GM18505 (cell line): ENCODE data around the gene E2F3.
"Not testable (repeated sequence)": the region's sequence is repeated elsewhere in the genome, so short reads cannot be mapped to it uniquely, and the experiment has no call there.

ENCODE experiments used
- ATAC-seq: cut with Tn5 transposase; IDR thresholded peaks from one replicate; pipeline ENCODE4 v1.9.1; 2021; ENCODE audit not compliant: unreplicated experiment
- POLR2A ChIP-seq: IDR thresholded peaks from 4 replicates; pipeline ENCODE4 v1.6.1; 2011; ENCODE audit warnings: borderline replicate concordance; ENCODE audit not compliant: insufficient read depth, insufficient read length; ENCODE audit errors: extremely low read depth

The E2F3 gene

DNA sequence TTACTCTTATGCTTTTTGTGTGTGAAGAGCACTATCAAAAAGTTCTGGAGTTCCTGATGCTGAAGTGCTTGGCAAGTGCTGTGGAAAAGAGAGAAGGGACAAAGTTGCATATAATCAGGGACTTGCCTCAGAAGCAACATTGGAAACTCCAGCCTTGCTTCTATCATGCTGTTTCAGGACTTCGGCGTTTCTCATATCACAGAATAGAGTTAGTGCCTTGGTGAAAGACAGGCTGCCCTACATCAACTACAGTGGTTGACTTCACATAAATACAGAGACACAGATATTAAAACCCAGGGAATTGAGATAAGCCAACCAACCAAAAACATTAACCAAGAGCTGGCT is 96.3 kb downstream of the E2F3 start:
- ATAC-seq, result no peak
- no peak for TF ChIP-seq POLR2A

GRCh38 chr6:20509212-20509611 is 107.5 kb downstream of the E2F3 start:
- TF ChIP-seq POLR2A, result no peak
- no peak for ATAC-seq

GRCh38 chr6:20511852-20512251 is 110.2 kb downstream of the E2F3 start:
- TF ChIP-seq POLR2A, result no peak
- no peak for ATAC-seq

- ATAC-seq, result not testable (repeated sequence)
Measured at GRCh38 chr6:20525208-20525607, 123.5 kb downstream of the E2F3 start.

- not testable (repeated sequence) for ATAC-seq
Measured at GRCh38 chr6:20529086-20529448, 127.4 kb downstream of the E2F3 start.

GRCh38 chr6:20532881-20533280 is 131.2 kb downstream of the E2F3 start:
- ATAC-seq, result no peak
- TF ChIP-seq POLR2A, result no peak

DNA sequence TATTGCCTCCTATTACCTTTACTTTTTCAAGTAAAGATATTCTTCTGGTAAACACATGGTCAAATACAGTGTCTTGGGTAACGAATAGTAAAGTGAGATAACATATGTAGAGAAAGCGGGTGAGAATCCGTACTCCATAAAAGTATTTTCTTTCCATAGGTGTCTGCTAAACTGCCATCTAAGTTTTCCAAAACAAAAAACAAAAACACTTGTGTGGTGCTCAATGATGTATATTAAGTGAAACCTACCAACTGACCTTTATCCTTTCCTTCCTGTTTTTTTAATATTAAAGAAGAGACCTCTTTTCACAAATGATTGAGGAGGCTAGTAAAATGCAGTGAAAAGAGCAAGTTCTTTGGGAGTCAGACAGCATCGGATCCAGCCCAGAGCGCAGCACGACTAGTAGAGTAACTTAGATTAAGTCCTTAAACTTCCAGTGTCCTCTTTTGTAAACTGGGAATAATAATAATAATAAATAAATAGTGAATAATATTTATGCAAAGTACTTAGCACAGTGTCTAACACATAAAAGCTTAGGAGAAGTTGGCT is 132.1 kb downstream of the E2F3 start:
- peak; percentile 7 for ATAC-seq
- TF ChIP-seq POLR2A, result no peak

DNA sequence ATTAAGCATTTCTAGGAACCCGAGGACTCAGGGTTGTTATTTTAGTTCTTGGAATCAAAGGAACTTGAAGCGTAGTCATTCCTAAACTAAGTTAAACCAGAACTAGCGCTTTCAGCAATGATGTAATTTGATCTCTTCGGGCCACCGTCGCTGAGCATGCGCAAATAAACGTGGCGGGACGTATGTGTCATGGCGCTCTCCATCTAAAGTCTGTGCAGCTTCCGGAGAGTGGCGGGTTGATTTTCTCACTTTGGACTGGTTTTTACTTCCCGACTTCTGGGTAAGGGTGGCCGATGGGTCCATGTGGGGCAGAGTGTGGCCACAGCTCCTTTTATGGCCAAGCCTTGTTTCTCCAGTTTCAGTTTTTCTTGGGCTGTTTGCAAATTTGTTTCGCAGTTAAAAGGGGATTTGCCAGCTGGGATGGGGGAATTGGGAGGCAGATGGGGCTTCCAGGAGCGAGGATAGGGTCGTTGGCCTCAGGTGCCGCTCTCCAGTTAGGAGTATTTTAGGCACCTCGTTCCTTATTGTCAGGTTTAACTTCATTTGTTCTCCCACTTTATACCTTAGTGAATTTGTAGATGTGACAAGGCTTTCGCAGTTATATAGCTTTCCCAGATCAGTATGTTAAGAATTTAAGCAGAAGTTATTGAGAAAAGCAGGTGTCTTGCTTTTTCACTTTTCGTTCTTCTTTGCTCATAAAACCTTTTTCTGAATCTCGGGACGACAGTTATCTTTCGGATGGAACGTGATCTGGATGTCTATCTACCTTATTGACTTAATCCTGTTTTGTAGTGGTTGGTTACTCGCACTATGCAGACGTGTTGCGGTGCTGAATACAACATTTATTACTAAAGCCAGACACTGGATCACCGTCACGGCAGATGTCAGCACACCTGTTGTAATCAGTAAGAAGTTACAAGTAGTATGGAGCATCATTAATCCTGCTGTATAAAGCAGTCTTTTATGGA is 132.9 kb downstream of the E2F3 start, which contains the start of gene CDKAL1:
TSS of gene CDKAL1 (plus strand) at position 163 of the 968 bp plus-strand sequence. CDS start 11,894 bp downstream, outside the sequence.
- TF ChIP-seq POLR2A, result peak; percentile 87
- ATAC-seq, result peak; percentile 83

DNA sequence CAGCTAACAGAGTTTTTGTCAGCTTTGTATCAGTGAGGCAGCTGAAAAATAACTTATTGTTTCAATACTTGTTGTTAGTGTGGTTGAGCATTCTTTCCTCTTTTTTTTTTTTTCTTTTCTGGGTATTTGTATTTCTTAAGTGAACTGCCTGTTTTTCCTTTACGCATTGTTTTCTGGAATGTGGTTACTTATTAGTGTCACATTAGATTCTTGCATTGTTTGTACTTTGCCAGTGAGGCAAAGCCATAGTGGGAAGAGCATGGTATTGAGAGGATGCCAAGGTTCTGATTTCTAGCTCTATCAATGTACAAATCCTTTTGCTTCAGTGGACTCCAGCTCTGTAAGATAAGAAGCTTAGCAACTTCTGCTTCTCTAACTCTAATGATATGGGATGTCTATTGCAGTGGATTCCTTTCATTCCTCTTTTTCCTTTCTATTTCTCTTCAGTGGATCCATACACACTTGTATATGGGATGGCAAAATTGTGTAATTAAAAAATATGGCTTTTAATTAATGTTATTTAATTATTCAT is 136.5 kb downstream of the E2F3 start:
- ATAC-seq, result no peak
- TF ChIP-seq POLR2A, result no peak

GRCh38 chr6:20538907-20539306 is 137.2 kb downstream of the E2F3 start:
- no peak for TF ChIP-seq POLR2A
- no peak for ATAC-seq

DNA sequence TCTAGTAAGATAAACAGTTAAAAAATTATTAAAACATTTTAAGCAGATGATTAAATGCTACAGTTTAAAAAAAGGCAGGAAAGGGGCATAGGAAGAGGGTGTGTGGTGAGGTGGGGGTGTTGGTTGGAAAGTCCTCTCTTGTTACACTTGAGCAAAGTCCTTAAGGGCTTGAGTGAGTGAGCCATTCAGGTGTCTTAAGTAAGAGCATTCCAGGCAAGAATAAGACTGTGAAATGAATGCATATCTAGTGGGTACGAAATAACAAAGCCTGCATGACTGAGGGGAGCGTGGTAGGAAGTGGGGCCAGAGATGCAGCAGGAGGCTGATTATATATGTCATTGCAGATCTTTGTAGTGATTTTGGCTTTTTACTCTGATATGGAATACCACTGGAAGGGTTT is 137.7 kb downstream of the E2F3 start:
- TF ChIP-seq POLR2A, result no peak
- no peak for ATAC-seq

DNA sequence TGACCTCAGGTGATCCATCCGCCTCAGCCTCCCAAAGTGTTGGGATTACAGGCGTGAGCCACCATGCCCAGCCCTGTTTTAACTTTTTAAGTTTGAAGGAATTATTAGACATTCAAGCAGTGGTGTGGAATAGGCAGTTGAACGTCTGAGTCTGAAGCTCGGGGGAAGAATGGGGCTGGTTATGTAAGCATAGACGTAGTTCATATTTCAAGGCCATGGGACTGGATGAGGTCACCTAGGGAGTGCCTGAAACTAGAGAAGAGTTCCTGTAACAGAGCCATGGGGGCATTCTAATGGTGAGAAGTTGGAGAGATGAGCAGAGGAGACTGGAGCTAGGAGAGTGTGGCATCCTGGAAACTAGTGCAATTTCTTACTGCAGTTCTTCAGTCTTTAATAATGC is 139.0 kb downstream of the E2F3 start:
- no peak for TF ChIP-seq POLR2A
- ATAC-seq, result no peak

DNA sequence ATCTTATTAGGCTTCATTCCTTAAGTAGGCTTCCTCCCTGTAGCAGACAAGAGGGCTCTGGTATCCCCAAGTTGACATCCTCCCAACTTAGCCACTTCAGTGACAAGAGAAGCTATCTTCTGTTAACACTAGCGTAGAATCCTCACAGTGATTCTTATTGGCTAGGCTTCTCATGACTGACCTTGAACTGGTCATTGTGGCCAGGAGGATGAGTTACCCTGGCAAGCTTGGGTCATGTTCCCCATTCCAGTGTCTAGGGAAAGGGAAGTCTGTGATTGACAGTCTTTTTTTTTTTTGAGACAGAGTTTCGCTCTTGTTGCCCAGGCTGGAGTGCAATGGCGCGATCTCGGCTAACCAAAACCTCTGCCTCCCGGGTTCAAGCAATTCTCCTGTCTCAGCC is 139.7 kb downstream of the E2F3 start:
- no peak for ATAC-seq
- no peak for TF ChIP-seq POLR2A

GRCh38 chr6:20542927-20543602 is 141.4 kb downstream of the E2F3 start:
- no peak for TF ChIP-seq POLR2A
- ATAC-seq, result peak; percentile 99
